Right atrium auricular region (tissue), 2 donors: Measurements from ENCODE around the gene PITPNM3. TPM values are rescaled to one million over a fixed set of nuclear protein-coding genes. Genes with fewer than 3 reads are reported as not detected.

Experiments used
- DNase-seq: peaks from one replicate; pipeline ENCODE4 v3.0.0-alpha.2; 2019; ENCODE audit warnings: low spot score
- H3K27ac ChIP-seq, 2 donors: fragments of 200-600 bp; sonication (generic); 1 replicate in 1 of 2; 2 replicates in 1 of 2; pipeline ENCODE4 v1.5.1; 2016 to 2019
- H3K27me3 ChIP-seq, 2 donors: fragments of 200-600 bp; sonication (generic); one replicate each; pipeline versions ENCODE4 v1.5.1 to v1.6.0; 2017 to 2019
- H3K36me3 ChIP-seq: fragments of 200-600 bp; sonication (generic); one replicate; pipeline ENCODE4 v1.5.1; 2016
- H3K4me1 ChIP-seq, 2 donors: fragments of 200-600 bp; sonication (generic); one replicate each; pipeline versions ENCODE4 v1.5.1 to v1.6.0; 2017 to 2019
- H3K4me3 ChIP-seq, 2 donors: fragments of 200-600 bp; sonication (generic); 1 replicate in 1 of 2; 2 replicates in 1 of 2; pipeline ENCODE4 v1.5.1; 2017 to 2019; ENCODE audit warnings: mild to moderate bottlenecking in 1 of 2, moderate library complexity in 1 of 2
- H3K9me3 ChIP-seq, 2 donors: fragments of 200-600 bp; sonication (generic); one replicate each; pipeline ENCODE4 v1.5.1; 2019
- total RNA-seq, 2 donors: library from RNA; depleted of rRNA; stranded (reverse); fragments of >200 nt; gene quantifications; one replicate each; pipeline ENCODE4 v1.1.0, GENCODE V29; 2016
- TF ChIP-seq, protein P1 (sequence below), 2 donors: fragments of 200-600 bp; sonication (generic); IDR thresholded peaks; one replicate each; pipeline ENCODE4 v1.5.1; 2019; ENCODE audit warnings: antibody characterized with exemption in 2 of 2

PITPNM3 gene
- total RNA-seq, 2 donors from 2014 or later = 0.56 to 1.2 TPM

DNA sequence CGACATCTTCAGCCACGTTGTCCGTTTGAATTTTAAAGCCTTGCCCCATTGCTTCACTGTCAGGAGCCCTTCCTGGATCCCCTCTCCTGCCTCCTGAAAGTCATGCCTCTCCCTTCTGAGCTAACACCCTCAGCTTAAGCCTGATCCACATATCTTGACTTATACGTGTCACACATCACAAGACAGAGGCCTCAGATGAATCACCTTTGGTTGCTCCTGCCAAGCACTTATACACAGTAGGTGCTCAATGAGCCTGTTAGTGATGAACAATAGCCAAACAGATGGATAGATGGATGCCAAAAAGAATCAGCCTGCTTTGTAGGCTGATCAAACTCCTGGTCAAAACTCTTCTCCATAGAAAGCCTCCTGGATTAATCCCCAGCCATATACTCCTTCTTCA lies 31.8 kb downstream of the PITPNM3 start:
- Histone ChIP-seq H3K9me3 (no peaks in the 10 kb centered on the region), H3K4me1 (no peaks in the 10 kb centered on the region), H3K36me3 (no peaks in the 10 kb centered on the region), H3K27ac (no peak overlapping the region), H3K27me3 (no peaks in the 10 kb centered on the region), H3K4me3 (no peak overlapping the region)
- TF ChIP-seq, protein P1, sequence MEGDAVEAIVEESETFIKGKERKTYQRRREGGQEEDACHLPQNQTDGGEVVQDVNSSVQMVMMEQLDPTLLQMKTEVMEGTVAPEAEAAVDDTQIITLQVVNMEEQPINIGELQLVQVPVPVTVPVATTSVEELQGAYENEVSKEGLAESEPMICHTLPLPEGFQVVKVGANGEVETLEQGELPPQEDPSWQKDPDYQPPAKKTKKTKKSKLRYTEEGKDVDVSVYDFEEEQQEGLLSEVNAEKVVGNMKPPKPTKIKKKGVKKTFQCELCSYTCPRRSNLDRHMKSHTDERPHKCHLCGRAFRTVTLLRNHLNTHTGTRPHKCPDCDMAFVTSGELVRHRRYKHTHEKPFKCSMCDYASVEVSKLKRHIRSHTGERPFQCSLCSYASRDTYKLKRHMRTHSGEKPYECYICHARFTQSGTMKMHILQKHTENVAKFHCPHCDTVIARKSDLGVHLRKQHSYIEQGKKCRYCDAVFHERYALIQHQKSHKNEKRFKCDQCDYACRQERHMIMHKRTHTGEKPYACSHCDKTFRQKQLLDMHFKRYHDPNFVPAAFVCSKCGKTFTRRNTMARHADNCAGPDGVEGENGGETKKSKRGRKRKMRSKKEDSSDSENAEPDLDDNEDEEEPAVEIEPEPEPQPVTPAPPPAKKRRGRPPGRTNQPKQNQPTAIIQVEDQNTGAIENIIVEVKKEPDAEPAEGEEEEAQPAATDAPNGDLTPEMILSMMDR (IDR thresholded peaks at IDR 0.05) = no peak
- no peak for DNase-seq

DNA sequence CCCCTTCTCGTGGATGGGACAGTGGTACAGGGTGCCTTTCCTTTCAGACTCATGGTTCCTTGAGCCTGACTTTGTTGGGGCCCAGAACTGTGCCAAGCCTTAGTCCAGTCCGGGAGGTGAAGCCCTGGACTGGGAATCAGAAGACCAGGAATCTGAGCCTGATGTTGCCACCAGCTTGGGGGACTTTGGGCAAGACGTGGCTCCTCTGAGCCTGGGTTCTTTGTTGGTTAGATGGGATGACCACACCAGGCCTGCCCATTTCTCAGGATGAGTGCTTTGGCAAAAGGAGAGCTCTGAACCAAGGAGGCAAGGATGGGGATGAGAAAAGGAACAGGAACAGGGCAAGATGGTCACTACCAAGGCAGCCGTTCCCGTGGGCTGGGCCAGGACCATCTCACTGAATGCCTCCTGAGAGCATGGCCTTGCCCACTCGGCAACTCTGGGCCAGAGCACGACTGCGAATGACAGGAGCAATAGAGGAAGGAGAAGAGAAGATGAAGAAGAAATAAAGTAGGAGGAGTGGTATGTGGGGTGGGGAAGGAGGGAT lies 32.5 kb downstream of the PITPNM3 start:
- Histone ChIP-seq H3K4me1 (no peaks in the 10 kb centered on the region), H3K9me3 (no peaks in the 10 kb centered on the region), H3K27ac (no peak overlapping the region), H3K4me3 (no peak overlapping the region), H3K36me3 (no peaks in the 10 kb centered on the region), H3K27me3 (no peaks in the 10 kb centered on the region)
- DNase-seq = no peak
- TF ChIP-seq, protein P1 (IDR thresholded peaks at IDR 0.05) = no peak

DNA sequence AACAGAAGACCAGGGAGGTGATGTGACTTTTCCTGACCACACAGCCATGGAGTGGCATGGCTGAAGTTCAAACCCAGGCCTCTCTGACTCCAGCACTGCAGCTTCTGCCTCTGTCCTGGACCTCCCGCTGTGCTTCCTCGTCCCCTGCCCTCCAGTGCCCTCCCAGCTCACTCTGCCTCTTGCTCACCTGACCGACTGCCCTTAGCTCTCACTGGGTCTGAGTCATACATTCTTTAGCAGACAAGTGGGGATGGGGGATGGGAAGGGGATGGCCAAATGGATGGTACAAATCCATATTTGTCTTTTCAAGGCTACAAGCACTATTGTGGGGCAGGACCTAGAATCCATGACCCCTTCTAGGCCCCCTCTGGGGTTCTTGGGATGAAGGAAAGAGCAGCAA lies 33.0 kb downstream of the PITPNM3 start:
- H3K36me3 ChIP-seq = no peaks in the 10 kb centered on the region
- TF ChIP-seq, protein P1 (IDR thresholded peaks at IDR 0.05) = no peak
- no peak for DNase-seq
- no peaks in the 10 kb centered on the region for H3K9me3 ChIP-seq
- no peak overlapping the region for H3K4me3 ChIP-seq
- H3K4me1 ChIP-seq = no peaks in the 10 kb centered on the region
- no peak overlapping the region for H3K27ac ChIP-seq
- H3K27me3 ChIP-seq = no peaks in the 10 kb centered on the region

DNA sequence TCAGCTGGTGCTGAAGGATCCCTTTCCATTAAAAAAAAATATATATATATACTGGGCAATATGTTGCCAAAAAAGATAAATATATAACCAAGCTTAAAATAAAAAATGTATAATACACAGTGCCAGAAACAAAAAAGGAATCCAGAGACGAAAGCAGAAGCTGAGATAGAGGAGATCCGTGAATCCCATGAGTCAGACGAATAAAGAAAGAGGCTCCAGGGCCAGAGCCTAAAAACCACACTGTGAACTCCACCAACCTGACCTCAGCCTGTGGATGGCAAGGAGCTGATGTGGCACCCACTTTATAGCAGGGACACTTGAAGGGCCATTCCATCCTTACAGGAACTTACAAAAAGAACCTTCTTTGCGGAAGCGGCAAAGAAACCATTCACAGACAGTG lies 34.8 kb downstream of the PITPNM3 start:
- no peak overlapping the region for H3K4me3 ChIP-seq
- H3K36me3 ChIP-seq = no peaks in the 10 kb centered on the region
- TF ChIP-seq, protein P1 (IDR thresholded peaks at IDR 0.05) = no peak
- no peaks in the 10 kb centered on the region for H3K4me1 ChIP-seq
- H3K9me3 ChIP-seq = no peaks in the 10 kb centered on the region
- H3K27me3 ChIP-seq = no peaks in the 10 kb centered on the region
- DNase-seq = no peak
- H3K27ac ChIP-seq = no peak overlapping the region

DNA sequence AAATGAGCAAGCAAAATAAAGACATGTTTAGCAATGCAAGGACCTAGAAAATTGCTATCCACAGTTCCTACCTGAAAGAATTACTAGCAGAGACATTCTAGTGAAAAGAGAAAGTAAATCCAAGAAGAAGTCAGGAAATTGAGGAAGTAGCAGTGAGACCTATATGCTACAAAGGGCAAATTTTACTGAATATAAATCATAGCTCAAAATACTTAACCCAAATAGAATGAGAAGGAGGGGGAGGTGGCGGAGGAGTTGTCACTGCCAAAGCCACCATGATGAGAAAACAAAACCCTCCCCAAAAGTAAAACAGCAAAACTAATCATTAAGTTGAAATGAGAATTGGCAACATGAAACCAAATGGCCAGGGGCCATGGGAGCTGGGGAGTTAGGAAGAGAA lies 39.3 kb downstream of the PITPNM3 start:
- Histone ChIP-seq H3K27me3 (no peaks in the 10 kb centered on the region), H3K4me1 (no peaks in the 10 kb centered on the region), H3K9me3 (no peaks in the 10 kb centered on the region), H3K36me3 (no peaks in the 10 kb centered on the region), H3K4me3 (no peak overlapping the region), H3K27ac (no peak overlapping the region)
- DNase-seq = no peak
- TF ChIP-seq, protein P1 (IDR thresholded peaks at IDR 0.05) = no peak

DNA sequence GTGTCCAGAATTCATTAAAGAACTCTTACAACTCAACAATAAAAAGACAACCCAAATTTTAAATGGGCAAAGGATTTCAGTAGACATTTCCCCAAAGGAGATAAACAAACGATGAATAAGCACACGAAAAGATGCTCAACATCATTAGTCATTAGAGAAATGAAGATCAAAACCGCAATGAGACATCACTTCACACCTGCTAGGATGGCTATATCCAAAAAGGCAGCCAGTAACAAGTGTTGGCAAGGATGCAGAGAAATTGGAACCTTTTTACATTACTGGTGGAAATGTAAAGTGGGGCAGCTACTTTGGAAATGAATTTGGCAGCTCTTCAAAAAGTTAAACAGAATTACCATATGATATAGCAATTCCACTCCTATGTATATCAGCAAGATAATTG lies 42.0 kb downstream of the PITPNM3 start:
- Histone ChIP-seq H3K4me1 (no peaks in the 10 kb centered on the region), H3K27ac (no peak overlapping the region), H3K9me3 (no peaks in the 10 kb centered on the region), H3K27me3 (no peaks in the 10 kb centered on the region), H3K4me3 (no peak overlapping the region), H3K36me3 (no peaks in the 10 kb centered on the region)
- TF ChIP-seq, protein P1 (IDR thresholded peaks at IDR 0.05) = no peak
- no peak for DNase-seq
